GM12878 (cell line): ENCODE data around the gene CCDC88C.

Experiments
- ETV6 ChIP-seq, 2 experiments: fragments of 450-650 bp in 1 of 2; IDR thresholded peaks in 1 of 2; conservative IDR thresholded peaks in 1 of 2; 2 replicates each; pipeline ENCODE4 v1.6.1; 2014; ENCODE audit warnings: antibody characterized with exemption in 1 of 2, borderline replicate concordance in 1 of 2, low read depth in 1 of 2, mild to moderate bottlenecking in 1 of 2, moderate library complexity in 1 of 2
- HDAC6 ChIP-seq: fragments of 200-600 bp; sonication (generic); IDR thresholded peaks from one replicate; pipeline ENCODE4 v1.8.0; 2017; ENCODE audit warnings: antibody characterized with exemption; ENCODE audit not compliant: unreplicated experiment
- MYC ChIP-seq: IDR thresholded peaks from 2 replicates; pipeline ENCODE4 v1.6.1; 2011; ENCODE audit warnings: mild to moderate bottlenecking, low read length, moderate library complexity, inconsistent platforms; ENCODE audit not compliant: insufficient read depth, insufficient replicate concordance, insufficient read length, severe bottlenecking

GRCh38 chr14:91414475-91414833 lies 3.2 kb downstream of the CCDC88C start:
- TF ChIP-seq HDAC6 (no peak), ETV6 (conservative IDR thresholded peaks at IDR 0.05 in 1 of 2, IDR thresholded peaks at IDR 0.05 in 1 of 2; ENCODE audit: borderline replicate concordance in 1 of 2, low read depth in 1 of 2) (no peak), MYC (no peak)
